Measurements from ENCODE around the gene AK3. TPM values are rescaled to one million over a fixed set of nuclear protein-coding genes. Genes with fewer than 3 reads are reported as not detected.

Gene AK3
- total and polyA plus RNA-seq, 2 donors (not counting 3 experiments of a cell fraction or from before 2014, with no cell fraction given), result 20.6 to 42.3 TPM

DNA sequence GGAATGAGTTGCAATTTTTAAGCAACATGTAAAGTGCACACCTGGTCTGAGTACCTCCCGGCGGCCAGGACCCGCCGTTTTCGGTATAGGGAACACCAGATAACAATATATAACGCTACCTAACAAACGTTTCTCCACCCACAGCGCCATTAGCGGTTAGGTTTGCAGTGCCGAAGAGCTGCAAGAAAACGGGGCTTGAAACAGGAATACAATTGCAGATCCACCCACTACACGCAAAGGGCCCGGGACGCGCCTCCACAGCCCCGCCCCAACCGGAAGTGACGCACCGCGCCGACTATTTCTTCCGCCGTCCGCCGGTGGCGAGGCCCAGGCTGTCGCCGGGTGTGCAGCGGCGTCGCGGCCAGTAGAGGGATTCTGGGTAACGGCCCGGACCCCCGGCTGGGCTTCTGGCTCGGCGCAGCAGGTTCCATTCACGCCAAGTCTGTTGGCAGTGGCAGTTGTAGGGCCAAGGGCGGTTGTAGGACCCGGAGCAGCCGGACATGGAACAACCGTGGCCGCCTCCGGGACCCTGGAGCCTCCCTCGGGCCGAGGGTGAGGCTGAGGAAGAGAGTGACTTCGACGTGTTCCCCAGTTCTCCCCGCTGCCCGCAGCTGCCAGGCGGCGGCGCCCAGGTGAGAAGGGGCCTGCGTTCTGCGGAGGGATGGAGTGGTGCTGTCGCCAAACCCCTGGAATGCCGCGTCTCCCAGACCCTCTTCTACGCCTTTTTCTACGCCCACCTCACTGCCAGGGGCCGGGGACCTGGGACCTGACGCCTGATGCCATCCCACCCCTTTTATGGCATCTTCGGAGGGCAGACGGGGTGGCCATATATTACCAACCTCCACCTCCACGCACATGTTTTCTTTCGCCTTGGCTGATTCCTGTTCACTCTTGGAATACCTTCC lies 61.5 kb downstream of the AK3 start, which contains the start of gene CDC37L1:
CDC37L1 (plus strand) TSS at position 302 of the 905 bp plus-strand sequence; CDS start at position 501, 199 bp downstream.
- DNase-seq (ENCODE audit: low read depth, low spot score) (peak; percentile 98), FAIRE-seq (peak; percentile 76)
- Histone ChIP-seq H3K79me2 (ENCODE audit: control insufficient read depth, insufficient read depth, low read length) (peaks cover 22% of the 10 kb centered on the region), H3K4me2 (ENCODE audit: insufficient read depth, low read length) (peak within 1 kb of the TSS; percentile 97), H3K9me3 (replicated peaks; ENCODE audit: control insufficient read depth, insufficient read depth, low read length) (no peaks in the 10 kb centered on the region), H3K9ac (replicated peaks; ENCODE audit: extremely low read depth, insufficient read depth, low read length) (peak within 1 kb of the TSS; percentile 89), H3K4me1 (ENCODE audit: control insufficient read depth, extremely low read depth, insufficient read depth, low read length) (peaks cover 6% of the 10 kb centered on the region), H3K9me1 (replicated peaks; ENCODE audit: control insufficient read depth, extremely low read depth, insufficient read depth, low read length) (no peaks in the 10 kb centered on the region), H3K27me3 (ENCODE audit: control insufficient read depth in 2 of 2, insufficient read depth in 2 of 2, low read length in 2 of 2) (no peaks in the 10 kb centered on the region), H3K4me3 (replicated peaks in 1 of 3; ENCODE audit: insufficient read depth in 1 of 3, low read depth in 1 of 3, low read length in 3 of 3) (peak within 1 kb of the TSS; percentile 69 to 84 (median 75)), H3K36me3 (ENCODE audit: control insufficient read depth in 2 of 2, extremely low read depth in 1 of 2, insufficient read depth in 2 of 2, low read length in 2 of 2) (no peaks in the 10 kb centered on the region), H3K27ac (ENCODE audit: insufficient read depth, low read depth, low read length) (peak within 1 kb of the TSS; percentile 71), H2AFZ (ENCODE audit: low read depth, low read length) (peak within 1 kb of the TSS; percentile 89), H4K20me1 (replicated peaks; ENCODE audit: control insufficient read depth, extremely low read depth, insufficient read depth, low read length) (no peaks in the 10 kb centered on the region)
- peak; percentile 40 for TF ChIP-seq FOS (IDR thresholded peaks at IDR 0.05; ENCODE audit: borderline replicate concordance, insufficient read depth, low read length)
- TF ChIP-seq POLR2AphosphoS5 (IDR thresholded peaks at IDR 0.05; ENCODE audit: insufficient read depth, low read depth, low read length), result peak; percentile 96
- TF ChIP-seq, protein P1, sequence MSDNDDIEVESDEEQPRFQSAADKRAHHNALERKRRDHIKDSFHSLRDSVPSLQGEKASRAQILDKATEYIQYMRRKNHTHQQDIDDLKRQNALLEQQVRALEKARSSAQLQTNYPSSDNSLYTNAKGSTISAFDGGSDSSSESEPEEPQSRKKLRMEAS (IDR thresholded peaks at IDR 0.05; ENCODE audit: insufficient read depth, insufficient read length), result no peak
- no peak for TF ChIP-seq GATA2 (IDR thresholded peaks at IDR 0.05; ENCODE audit: insufficient read depth, insufficient read length, low read depth, low read length)
- no peak for TF ChIP-seq EZH2 (IDR thresholded peaks at IDR 0.05; ENCODE audit: borderline replicate concordance, low read depth, low read length, severe bottlenecking)
- peak; percentile 98 for TF ChIP-seq POLR2A (IDR thresholded peaks at IDR 0.05; ENCODE audit: low read depth, low read length)
- TF ChIP-seq MYC (IDR thresholded peaks at IDR 0.05; ENCODE audit: low read depth, low read length), result no peak
- TF ChIP-seq JUN (IDR thresholded peaks at IDR 0.05; ENCODE audit: borderline replicate concordance, insufficient read depth, insufficient read length, low read depth), result peak; percentile 28
- TF ChIP-seq, protein P2, sequence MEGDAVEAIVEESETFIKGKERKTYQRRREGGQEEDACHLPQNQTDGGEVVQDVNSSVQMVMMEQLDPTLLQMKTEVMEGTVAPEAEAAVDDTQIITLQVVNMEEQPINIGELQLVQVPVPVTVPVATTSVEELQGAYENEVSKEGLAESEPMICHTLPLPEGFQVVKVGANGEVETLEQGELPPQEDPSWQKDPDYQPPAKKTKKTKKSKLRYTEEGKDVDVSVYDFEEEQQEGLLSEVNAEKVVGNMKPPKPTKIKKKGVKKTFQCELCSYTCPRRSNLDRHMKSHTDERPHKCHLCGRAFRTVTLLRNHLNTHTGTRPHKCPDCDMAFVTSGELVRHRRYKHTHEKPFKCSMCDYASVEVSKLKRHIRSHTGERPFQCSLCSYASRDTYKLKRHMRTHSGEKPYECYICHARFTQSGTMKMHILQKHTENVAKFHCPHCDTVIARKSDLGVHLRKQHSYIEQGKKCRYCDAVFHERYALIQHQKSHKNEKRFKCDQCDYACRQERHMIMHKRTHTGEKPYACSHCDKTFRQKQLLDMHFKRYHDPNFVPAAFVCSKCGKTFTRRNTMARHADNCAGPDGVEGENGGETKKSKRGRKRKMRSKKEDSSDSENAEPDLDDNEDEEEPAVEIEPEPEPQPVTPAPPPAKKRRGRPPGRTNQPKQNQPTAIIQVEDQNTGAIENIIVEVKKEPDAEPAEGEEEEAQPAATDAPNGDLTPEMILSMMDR (IDR thresholded peaks at IDR 0.05; ENCODE audit: extremely low read depth in 1 of 2, insufficient read depth in 1 of 2, low read depth in 1 of 2, low read length in 2 of 2), result peak; percentile 60 to 78
- ChIA-PET POLR2A (interaction anchor here (1.0 kb wide), 1 partner anchor 13 kb away, joined by 5 read pairs; the partner anchor contains the start of gene SPATA6L), CTCF (interaction anchor here (0.6 to 1.0 kb wide), 10 partner anchors 14 to 96 kb away, joined by 3 to 14 read pairs (median 3); partner anchors contain the start of gene SPATA6L)
- BruUV-seq (replicated peaks), result no TSS peak
- dilution Hi-C loops (cut with MboI; ENCODE audit: extremely low pct_ligation_motif_present, low sequenced_read_pairs) (no loop called here), intact Hi-C loops (cut with micrococcal nuclease) (loop anchor here (1.0 to 10.0 kb wide), 3 partner anchors 17 to 1155 kb away; partner anchors contain the start of genes AK3, PLPP6 and RFX3)
